Uterus (tissue), 4 donors: ENCODE results near the gene TMEM51. TPM values are rescaled to one million over a fixed set of nuclear protein-coding genes. Genes with fewer than 3 reads are reported as not detected.

ENCODE experiments used
- DNase-seq, 2 donors: peaks; one replicate each; pipeline ENCODE4 v3.0.0-alpha.2; 2019 to 2020
- H3K27ac ChIP-seq, 2 donors: fragments of 200-600 bp; sonication (generic); 1 replicate in 1 of 2; 2 replicates in 1 of 2; pipeline ENCODE4 v1.5.1; 2016 to 2018
- H3K27me3 ChIP-seq, 2 donors: fragments of 200-600 bp; sonication (generic); one replicate each; pipeline ENCODE4 v1.5.1; 2018 to 2019; ENCODE audit warnings: control low read depth in 1 of 2
- H3K36me3 ChIP-seq, 2 donors: fragments of 200-600 bp; sonication (generic); one replicate each; pipeline ENCODE4 v1.5.1; 2019; ENCODE audit warnings: control low read depth in 1 of 2
- H3K4me1 ChIP-seq, 2 donors: fragments of 200-600 bp; sonication (generic); one replicate each; pipeline ENCODE4 v1.5.1; 2018 to 2019; ENCODE audit warnings: control low read depth in 1 of 2
- H3K4me3 ChIP-seq, 2 donors: fragments of 200-600 bp; sonication (generic); 1 replicate in 1 of 2; 2 replicates in 1 of 2; pipeline ENCODE4 v1.5.1; 2018 to 2019; ENCODE audit warnings: mild to moderate bottlenecking in 1 of 2
- H3K9me3 ChIP-seq, 2 donors: fragments of 200-600 bp; sonication (generic); one replicate each; pipeline ENCODE4 v1.5.1; 2019; ENCODE audit warnings: control low read depth in 1 of 2
- POLR2A ChIP-seq, 2 donors: fragments of 450-650 bp; IDR thresholded peaks; one replicate each; pipeline ENCODE4 v1.6.1; 2016; ENCODE audit warnings: antibody characterized with exemption in 2 of 2, mild to moderate bottlenecking in 1 of 2, moderate library complexity in 1 of 2
- intact Hi-C: fragments of 100-400 bp; cut with DNase I; formaldehyde crosslinking; loops from one replicate; pipeline ENCODE4 v1.15.1; 2023; ENCODE audit warnings: low total_unique reads
- total RNA-seq, 4 donors: library from RNA; depleted of rRNA in 3 of 4; stranded (reverse); fragments of >200 nt in 3 of 4; gene quantifications; one replicate each; pipeline versions ENCODE4 v1.1.0 to v1.2.4, GENCODE V29; 2014 to 2023
- TF ChIP-seq, protein P1 (sequence below), 4 experiments: fragments of 200-600 bp in 2 of 4; fragments of 450-650 bp in 2 of 4; sonication (generic) in 2 of 4; IDR thresholded peaks; one replicate each; pipeline ENCODE4 v1.5.1; 2016 to 2019; ENCODE audit warnings: antibody characterized with exemption in 4 of 4, mild to moderate bottlenecking in 2 of 4, moderate library complexity in 1 of 4
- donor health status: DM: yes; HTN: yes; CAD: no.

TMEM51 gene
- total RNA-seq, 4 donors from 2014 or later: 1.3 to 45.0 (median 9.9) TPM

DNA sequence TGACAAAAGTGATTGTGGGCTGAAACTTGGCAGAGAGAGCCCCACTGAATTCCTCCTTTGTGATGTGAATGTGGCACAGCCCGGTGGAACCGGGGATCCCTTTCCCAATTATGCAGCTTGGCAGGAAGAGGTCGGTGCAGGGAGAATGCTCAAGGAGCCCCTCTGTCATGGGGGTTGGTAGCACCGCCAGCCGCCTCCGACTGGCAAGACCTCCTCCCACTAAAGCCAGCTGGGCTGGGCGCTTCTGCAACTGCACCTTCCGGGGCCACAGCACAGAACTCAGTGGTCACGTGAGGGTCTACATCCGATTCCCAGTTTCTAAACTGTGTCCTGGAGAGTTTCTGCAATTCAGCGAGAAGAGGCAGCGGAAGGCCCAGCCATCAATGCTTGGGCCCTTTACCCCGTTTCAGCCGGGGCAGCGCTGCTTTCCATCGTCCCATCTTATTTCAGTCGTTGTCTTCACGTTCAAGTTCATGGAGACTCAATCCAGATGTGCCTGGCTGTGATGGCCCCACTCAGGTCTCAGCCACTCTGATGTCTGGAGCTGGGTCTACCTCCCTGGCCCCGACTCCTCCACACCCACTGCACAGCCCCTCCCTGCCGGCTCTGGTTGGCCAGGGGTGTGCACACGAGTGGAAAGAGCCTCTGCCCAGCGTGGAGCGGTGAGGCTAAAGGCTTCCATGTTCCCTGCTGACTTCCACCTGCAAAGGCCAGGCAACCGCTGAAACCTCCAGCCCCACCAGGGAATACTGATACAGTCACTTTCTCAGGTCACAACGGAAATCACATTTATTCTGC is 53.7 kb downstream of the TMEM51 start:
- intact Hi-C loops: no loop called here
- no peak for DNase-seq
- no peaks in the 10 kb centered on the region for H3K36me3 ChIP-seq
- H3K4me1 ChIP-seq: no peaks in the 10 kb centered on the region
- no peak overlapping the region for H3K4me3 ChIP-seq
- H3K27me3 ChIP-seq: no peaks in the 10 kb centered on the region
- TF ChIP-seq, protein P1, sequence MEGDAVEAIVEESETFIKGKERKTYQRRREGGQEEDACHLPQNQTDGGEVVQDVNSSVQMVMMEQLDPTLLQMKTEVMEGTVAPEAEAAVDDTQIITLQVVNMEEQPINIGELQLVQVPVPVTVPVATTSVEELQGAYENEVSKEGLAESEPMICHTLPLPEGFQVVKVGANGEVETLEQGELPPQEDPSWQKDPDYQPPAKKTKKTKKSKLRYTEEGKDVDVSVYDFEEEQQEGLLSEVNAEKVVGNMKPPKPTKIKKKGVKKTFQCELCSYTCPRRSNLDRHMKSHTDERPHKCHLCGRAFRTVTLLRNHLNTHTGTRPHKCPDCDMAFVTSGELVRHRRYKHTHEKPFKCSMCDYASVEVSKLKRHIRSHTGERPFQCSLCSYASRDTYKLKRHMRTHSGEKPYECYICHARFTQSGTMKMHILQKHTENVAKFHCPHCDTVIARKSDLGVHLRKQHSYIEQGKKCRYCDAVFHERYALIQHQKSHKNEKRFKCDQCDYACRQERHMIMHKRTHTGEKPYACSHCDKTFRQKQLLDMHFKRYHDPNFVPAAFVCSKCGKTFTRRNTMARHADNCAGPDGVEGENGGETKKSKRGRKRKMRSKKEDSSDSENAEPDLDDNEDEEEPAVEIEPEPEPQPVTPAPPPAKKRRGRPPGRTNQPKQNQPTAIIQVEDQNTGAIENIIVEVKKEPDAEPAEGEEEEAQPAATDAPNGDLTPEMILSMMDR (IDR thresholded peaks at IDR 0.05): no peak
- TF ChIP-seq POLR2A (IDR thresholded peaks at IDR 0.05): no peak
- no peak overlapping the region for H3K27ac ChIP-seq
- no peaks in the 10 kb centered on the region for H3K9me3 ChIP-seq

DNA sequence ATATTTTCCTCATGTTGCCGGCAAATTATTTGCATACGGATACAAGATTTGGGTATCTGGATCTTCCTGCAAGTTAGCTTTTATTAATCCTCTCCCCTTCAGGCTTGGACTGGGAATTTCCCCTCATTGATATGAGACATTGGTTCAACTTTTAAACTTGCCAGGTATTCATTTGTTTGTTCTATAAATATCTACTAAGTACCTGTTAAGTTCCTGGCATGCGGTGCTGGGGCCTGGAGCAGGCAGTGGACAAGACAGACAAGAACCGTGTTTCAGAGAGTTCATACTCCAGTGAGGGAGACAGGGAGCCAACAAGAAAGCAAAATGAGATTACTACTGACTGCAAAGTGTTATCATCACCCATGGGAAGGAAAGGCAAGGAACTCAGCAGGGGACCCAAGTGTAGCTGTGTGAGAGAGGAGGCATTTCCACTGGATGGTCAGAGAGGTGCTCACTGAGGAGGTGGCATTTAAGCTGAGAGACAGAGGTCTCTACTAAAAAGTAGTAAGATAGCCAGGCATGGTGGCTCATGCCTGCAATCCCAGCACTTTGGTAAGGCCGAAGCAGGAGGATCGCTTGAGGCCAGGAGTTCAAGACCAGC is 54.4 kb downstream of the TMEM51 start:
- H3K36me3 ChIP-seq: no peaks in the 10 kb centered on the region
- H3K27ac ChIP-seq: no peak overlapping the region
- no peaks in the 10 kb centered on the region for H3K27me3 ChIP-seq
- no peak for TF ChIP-seq POLR2A (IDR thresholded peaks at IDR 0.05)
- H3K4me1 ChIP-seq: no peaks in the 10 kb centered on the region
- intact Hi-C loops: no loop called here
- DNase-seq: no peak
- H3K9me3 ChIP-seq: no peaks in the 10 kb centered on the region
- no peak overlapping the region for H3K4me3 ChIP-seq

DNA sequence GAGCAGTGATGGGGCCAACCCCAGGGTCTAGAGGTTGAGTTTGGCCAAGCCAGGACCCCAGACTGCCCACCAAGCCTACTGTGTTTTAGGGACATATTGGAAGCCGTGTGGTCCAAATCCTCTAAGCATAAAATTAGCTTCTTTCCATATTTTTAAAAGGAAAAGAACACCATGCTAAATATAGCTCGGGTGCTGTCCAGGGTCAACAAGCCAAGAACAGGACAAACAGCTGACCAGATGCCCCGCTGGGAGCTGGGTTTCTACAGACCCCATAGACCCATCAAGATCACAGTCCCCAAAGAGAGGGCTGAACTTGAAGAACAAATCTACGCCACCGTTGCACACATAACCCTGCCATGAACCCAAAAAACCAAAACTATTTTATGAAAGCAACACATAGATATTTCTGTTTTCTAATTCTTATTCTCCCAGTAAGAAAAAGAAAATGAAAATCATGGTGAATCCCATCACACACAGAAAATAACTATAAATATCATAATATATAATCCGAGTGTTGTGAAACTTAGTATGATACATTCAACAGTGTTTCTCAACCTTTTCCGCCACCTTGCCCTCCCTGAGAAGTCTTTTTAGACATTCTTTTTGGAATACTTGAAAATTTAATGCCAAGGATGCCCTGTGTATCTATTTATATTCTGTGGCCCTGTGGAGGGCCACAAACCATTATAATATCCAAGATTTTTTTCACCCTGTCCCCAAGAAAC is 57.3 kb downstream of the TMEM51 start:
- no peak for TF ChIP-seq POLR2A (IDR thresholded peaks at IDR 0.05)
- TF ChIP-seq, protein P1 (IDR thresholded peaks at IDR 0.05): no peak

DNA sequence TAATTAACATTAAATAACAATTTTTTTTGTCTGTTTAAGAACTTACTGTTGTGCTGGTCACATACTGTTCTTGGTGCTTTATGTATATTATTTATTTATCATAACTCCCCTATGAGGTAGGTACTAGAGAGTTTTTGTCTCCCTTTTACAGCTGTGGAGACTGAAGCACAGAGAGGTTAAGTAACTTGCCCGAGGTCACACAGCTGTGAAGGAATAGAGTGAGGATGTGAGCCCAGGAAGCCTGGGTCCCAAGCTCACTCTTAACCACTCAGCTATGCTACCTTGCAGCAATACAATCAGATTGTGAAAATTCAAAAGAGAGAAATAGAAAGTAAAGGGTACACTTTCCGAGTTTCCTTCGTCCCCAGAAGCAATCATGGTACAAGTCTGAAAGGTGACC is 57.9 kb downstream of the TMEM51 start:
- intact Hi-C loops: no loop called here
- TF ChIP-seq, protein P1 (IDR thresholded peaks at IDR 0.05): no peak
- TF ChIP-seq POLR2A (IDR thresholded peaks at IDR 0.05): no peak
- no peak for DNase-seq
- Histone ChIP-seq H3K9me3 (no peaks in the 10 kb centered on the region), H3K27me3 (no peaks in the 10 kb centered on the region), H3K36me3 (no peaks in the 10 kb centered on the region), H3K4me3 (no peak overlapping the region), H3K27ac (peak overlapping the region in 1 of 2 donors; percentile 50), H3K4me1 (peaks cover 0 to 9% of the 10 kb centered on the region in 2 donors)

More for the DNA sequence above, 57.3 kb downstream of the TMEM51 start:
- no peak for DNase-seq
- Histone ChIP-seq H3K27ac (peak overlapping the region; percentile 31 to 50), H3K9me3 (no peaks in the 10 kb centered on the region), H3K4me1 (peaks cover 0 to 9% of the 10 kb centered on the region in 2 donors), H3K27me3 (no peaks in the 10 kb centered on the region), H3K4me3 (no peak overlapping the region), H3K36me3 (no peaks in the 10 kb centered on the region)
- intact Hi-C loops: no loop called here

DNA sequence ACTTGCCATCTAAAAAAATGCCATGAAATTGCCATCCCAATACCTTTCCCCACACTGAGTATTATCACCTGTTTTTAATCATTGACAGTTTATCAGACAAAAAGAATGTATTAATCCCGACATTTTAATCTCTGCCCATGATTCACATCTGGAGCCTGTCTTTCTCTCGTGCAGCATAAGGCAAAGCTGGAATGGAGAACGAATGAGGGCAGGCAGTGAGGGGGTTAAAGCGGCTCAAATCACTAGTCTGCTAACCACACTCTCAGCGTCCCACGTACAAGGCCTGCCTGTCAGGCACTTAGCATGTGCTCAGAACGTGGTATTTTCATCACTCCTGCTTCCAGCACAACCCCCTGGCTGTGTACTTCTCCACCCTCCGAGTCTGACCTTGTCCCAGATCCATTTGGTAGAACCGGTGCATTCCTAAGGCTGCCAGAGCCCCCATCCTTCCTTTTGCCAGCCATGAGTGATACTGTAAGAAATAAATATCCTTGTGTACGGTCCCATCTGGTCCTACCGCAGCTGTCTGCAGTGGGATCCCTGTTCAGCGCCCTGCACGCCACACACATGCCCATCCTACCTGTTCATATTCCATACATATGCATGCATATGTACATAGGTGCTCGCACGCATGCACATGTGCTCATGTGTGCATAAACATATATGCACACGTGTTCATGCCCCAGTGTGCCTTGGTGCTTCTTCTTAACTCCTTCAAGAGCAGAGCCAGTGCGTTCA is 58.8 kb downstream of the TMEM51 start:
- Histone ChIP-seq H3K9me3 (no peaks in the 10 kb centered on the region), H3K27ac (peak overlapping the region; percentile 18 to 37)

More for the DNA sequence above, 58.8 kb downstream of the TMEM51 start:
- no peak for TF ChIP-seq POLR2A (IDR thresholded peaks at IDR 0.05)
- TF ChIP-seq, protein P1 (IDR thresholded peaks at IDR 0.05): no peak
- Histone ChIP-seq H3K4me3 (no peak overlapping the region), H3K36me3 (no peaks in the 10 kb centered on the region), H3K27me3 (no peaks in the 10 kb centered on the region), H3K4me1 (peaks cover 0 to 9% of the 10 kb centered on the region in 2 donors)
- DNase-seq: no peak
- intact Hi-C loops: no loop called here
